Neuronal stem cell (in vitro differentiated cells): Measurements from ENCODE around the gene RNF146.
"Not testable (repeated sequence)": the region's sequence is repeated elsewhere in the genome, so short reads cannot be mapped to it uniquely, and the experiment has no call there.

Experiments
- DNase-seq: peaks from one replicate; pipeline ENCODE4 v3.0.0-alpha.2; 2013; ENCODE audit warnings: low spot score
- H2AFZ ChIP-seq: one replicate; pipeline ENCODE4 v1.6.1; 2013; ENCODE audit warnings: mild to moderate bottlenecking, low read length, inconsistent platforms
- H2AK5ac ChIP-seq: 2 replicates; pipeline ENCODE4 v1.6.1; 2013; ENCODE audit warnings: low read depth, mild to moderate bottlenecking, inconsistent platforms, low read length, moderate library complexity, mixed read lengths
- H2BK120ac ChIP-seq: 2 replicates; pipeline ENCODE4 v1.6.1; 2013; ENCODE audit warnings: low read depth, mild to moderate bottlenecking, inconsistent platforms, low read length, moderate library complexity, mixed read lengths
- H2BK12ac ChIP-seq: one replicate; pipeline ENCODE4 v1.6.1; 2013; ENCODE audit warnings: low read length, inconsistent platforms
- H2BK15ac ChIP-seq: 2 replicates; pipeline ENCODE4 v1.6.1; 2013; ENCODE audit warnings: mild to moderate bottlenecking, low read length, inconsistent platforms, mixed read lengths
- H2BK5ac ChIP-seq: one replicate; pipeline ENCODE4 v1.6.1; 2013; ENCODE audit warnings: inconsistent platforms, mild to moderate bottlenecking, low read length, moderate library complexity
- H3K14ac ChIP-seq: one replicate; pipeline ENCODE4 v1.6.1; 2013; ENCODE audit warnings: low read length, inconsistent platforms
- H3K18ac ChIP-seq: 2 replicates; pipeline ENCODE4 v1.6.1; 2013; ENCODE audit warnings: low read length, inconsistent platforms
- H3K23ac ChIP-seq: 2 replicates; pipeline ENCODE4 v1.6.1; 2013; ENCODE audit warnings: low read depth, mild to moderate bottlenecking, mixed read lengths, low read length, inconsistent platforms; ENCODE audit not compliant: poor library complexity
- H3K27ac ChIP-seq: replicated peaks from 3 replicates; pipeline ENCODE4 v1.5.1; 2013; ENCODE audit warnings: low read length, inconsistent platforms
- H3K27me3 ChIP-seq, 3 experiments: 2 replicates each; pipeline ENCODE4 v1.6.1; 2013; ENCODE audit warnings: low read length in 3 of 3, mild to moderate bottlenecking in 2 of 3, inconsistent platforms in 1 of 3, low read depth in 1 of 3, mixed read lengths in 1 of 3, moderate library complexity in 1 of 3; ENCODE audit not compliant: control insufficient read depth in 3 of 3, insufficient read depth in 3 of 3
- H3K36me3 ChIP-seq, 2 donors: replicated peaks in 1 of 2; 2 replicates each; pipeline ENCODE4 v1.6.1; 2013; ENCODE audit warnings: low read length in 2 of 2; ENCODE audit not compliant: control insufficient read depth in 2 of 2, insufficient read depth in 2 of 2
- H3K4ac ChIP-seq: 2 replicates; pipeline ENCODE4 v1.6.1; 2013; ENCODE audit warnings: inconsistent platforms, mild to moderate bottlenecking, low read length, moderate library complexity
- H3K4me1 ChIP-seq, 2 donors: 1 replicate in 1 of 2; 2 replicates in 1 of 2; pipeline ENCODE4 v1.6.1; 2013; ENCODE audit warnings: low read length in 2 of 2, low read depth in 1 of 2; ENCODE audit not compliant: control insufficient read depth in 2 of 2, insufficient read depth in 1 of 2
- H3K4me2 ChIP-seq: one replicate; pipeline ENCODE4 v1.6.1; 2013; ENCODE audit warnings: mild to moderate bottlenecking, low read length, inconsistent platforms; ENCODE audit not compliant: insufficient read depth, poor library complexity, severe bottlenecking
- H3K4me3 ChIP-seq, 2 donors: 2 replicates each; pipeline ENCODE4 v1.5.1; 2013; ENCODE audit warnings: low read length in 2 of 2, mild to moderate bottlenecking in 2 of 2, inconsistent platforms in 1 of 2, moderate library complexity in 1 of 2
- H3K79me1 ChIP-seq: one replicate; pipeline ENCODE4 v1.6.1; 2013; ENCODE audit warnings: low read depth, mild to moderate bottlenecking, inconsistent platforms, low read length, moderate library complexity
- H3K9ac ChIP-seq: one replicate; pipeline ENCODE4 v1.6.1; 2013; ENCODE audit warnings: mild to moderate bottlenecking, low read depth, low read length, inconsistent platforms; ENCODE audit not compliant: poor library complexity
- H3K9me3 ChIP-seq, 2 donors: replicated peaks in 1 of 2; 2 replicates each; pipeline versions ENCODE3 to v1.6.1; 2013; ENCODE audit warnings: low read length in 2 of 2, mild to moderate bottlenecking in 2 of 2, inconsistent platforms in 1 of 2, low read depth in 1 of 2, mixed read lengths in 1 of 2, moderate library complexity in 1 of 2; ENCODE audit not compliant: control insufficient read depth in 2 of 2, insufficient read depth in 1 of 2
- H4K8ac ChIP-seq: one replicate; pipeline ENCODE4 v1.6.1; 2013; ENCODE audit warnings: low read depth, mild to moderate bottlenecking, inconsistent platforms, low read length, moderate library complexity
- H4K91ac ChIP-seq: one replicate; pipeline ENCODE4 v1.6.1; 2013; ENCODE audit warnings: low read length, low read depth, mild to moderate bottlenecking, inconsistent platforms; ENCODE audit not compliant: poor library complexity
- WGBS, 2 donors: extraction: QIAGEN DNeasy Blood & Tissue Kit; methylation state at CpG; one replicate each; pipeline ENCODE4 v1.1.7; 2013; ENCODE audit warnings: missing lambda C conversion rate in 2 of 2, mixed read lengths in 1 of 2; ENCODE audit not compliant: insufficient read length in 2 of 2, insufficient replicate concordance in 1 of 2; ENCODE audit errors: extremely low coverage in 2 of 2; 5-methylcytosine and 5-hydroxymethylcytosine counted together

RNF146 gene

GRCh38 chr6:127225497-127225896 lies 41.2 kb upstream of the RNF146 start:
- Histone ChIP-seq H3K27me3 (peaks cover 0 to 8% (median 0%) of the 10 kb centered on the region in 3 experiments), H4K91ac (no peak overlapping the region), H3K18ac (no peak overlapping the region), H3K4ac (no peak overlapping the region), H2AK5ac (no peak overlapping the region), H3K14ac (no peak overlapping the region), H3K4me1 (peaks cover 0 to 3% of the 10 kb centered on the region in 2 donors), H3K27ac (no peak overlapping the region), H3K23ac (no peak overlapping the region), H2BK12ac (no peak overlapping the region), H3K4me2 (no peak overlapping the region), H3K79me1 (no peaks in the 10 kb centered on the region), H2BK120ac (no peak overlapping the region), H2AFZ (no peak overlapping the region), H2BK5ac (no peak overlapping the region), H3K9me3 (no peaks in the 10 kb centered on the region), H4K8ac (no peak overlapping the region), H2BK15ac (no peak overlapping the region), H3K4me3 (no peak overlapping the region), H3K9ac (no peak overlapping the region), H3K36me3 (no peaks in the 10 kb centered on the region)
- no peak for DNase-seq
- no CpG with 5 or more reads among the region's 1 CpG for WGBS, 2 donors

DNA sequence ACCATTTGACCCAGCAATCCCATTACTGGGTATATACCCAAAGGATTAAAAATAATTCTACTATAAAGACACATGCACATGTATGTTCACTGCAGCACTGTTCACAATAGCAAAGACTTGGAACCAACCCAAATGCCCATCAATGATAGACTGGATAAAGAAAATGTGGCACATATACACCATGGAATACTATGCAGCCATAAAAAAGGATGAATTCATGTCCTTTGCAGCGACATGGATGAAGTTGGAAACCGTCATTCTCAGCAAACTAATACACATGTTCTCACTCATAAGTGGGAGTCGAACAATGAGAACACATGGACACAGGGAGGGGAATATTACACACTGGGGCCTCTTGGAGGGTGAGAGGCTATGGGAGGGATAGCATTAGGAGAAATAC lies 32.8 kb upstream of the RNF146 start:
- not testable (repeated sequence) for H4K8ac ChIP-seq

GRCh38 chr6:127243501-127243900 lies 23.2 kb upstream of the RNF146 start:
- H3K4me1 ChIP-seq, result no peaks in the 10 kb centered on the region
- no peak overlapping the region for H3K4me3 ChIP-seq
- no peaks in the 10 kb centered on the region for H3K79me1 ChIP-seq
- H3K9ac ChIP-seq, result no peak overlapping the region
- DNase-seq, result no peak
- WGBS, 2 donors, result no CpG with 5 or more reads among the region's 1 CpG
- no peaks in the 10 kb centered on the region for H3K9me3 ChIP-seq
- H4K91ac ChIP-seq, result no peak overlapping the region
- no peaks in the 10 kb centered on the region for H3K27me3 ChIP-seq
- no peak overlapping the region for H2BK120ac ChIP-seq
- H2AK5ac ChIP-seq, result no peak overlapping the region
- no peak overlapping the region for H3K18ac ChIP-seq
- H3K27ac ChIP-seq, result no peak overlapping the region
- no peak overlapping the region for H2BK5ac ChIP-seq
- H2BK12ac ChIP-seq, result no peak overlapping the region
- no peaks in the 10 kb centered on the region for H3K36me3 ChIP-seq
- no peak overlapping the region for H3K14ac ChIP-seq
- H3K4ac ChIP-seq, result no peak overlapping the region
- no peak overlapping the region for H3K23ac ChIP-seq
- H2AFZ ChIP-seq, result no peak overlapping the region
- no peak overlapping the region for H3K4me2 ChIP-seq
- H2BK15ac ChIP-seq, result no peak overlapping the region
- H4K8ac ChIP-seq, result no peak overlapping the region

More for the DNA sequence above, 32.8 kb upstream of the RNF146 start:
- H4K91ac ChIP-seq, H2BK12ac ChIP-seq, H2AK5ac ChIP-seq, H3K18ac ChIP-seq, H3K23ac ChIP-seq, H3K4me2 ChIP-seq, H2BK15ac ChIP-seq, H3K4me3 ChIP-seq, H3K79me1 ChIP-seq, H3K36me3 ChIP-seq, H3K27ac ChIP-seq, H3K9me3 ChIP-seq, H3K4ac ChIP-seq, H2BK120ac ChIP-seq, H3K9ac ChIP-seq, H3K14ac ChIP-seq, H2BK5ac ChIP-seq, H3K4me1 ChIP-seq, DNase-seq, H3K27me3 ChIP-seq, H2AFZ ChIP-seq: not testable (repeated sequence)
- WGBS, 2 donors, result no CpG with 5 or more reads among the region's 3 CpGs

- H2BK12ac ChIP-seq, result no peak overlapping the region
- no peak overlapping the region for H2AK5ac ChIP-seq
- H3K14ac ChIP-seq, result no peak overlapping the region
- H3K79me1 ChIP-seq, result no peaks in the 10 kb centered on the region
- no peak for DNase-seq
- no peak overlapping the region for H2BK5ac ChIP-seq
- H3K9me3 ChIP-seq, result no peaks in the 10 kb centered on the region
- no peak overlapping the region for H3K4me2 ChIP-seq
- no peaks in the 10 kb centered on the region for H3K27me3 ChIP-seq
- no peak overlapping the region for H2AFZ ChIP-seq
- H4K8ac ChIP-seq, result no peak overlapping the region
- H2BK15ac ChIP-seq, result no peak overlapping the region
- H2BK120ac ChIP-seq, result no peak overlapping the region
- no CpG with 5 or more reads among the region's 4 CpGs for WGBS, 2 donors
- peaks cover 0 to 2% of the 10 kb centered on the region in 2 donors for H3K4me1 ChIP-seq
- no peak overlapping the region for H3K23ac ChIP-seq
- no peak overlapping the region for H3K9ac ChIP-seq
- H3K4ac ChIP-seq, result no peak overlapping the region
- H3K27ac ChIP-seq, result no peak overlapping the region
- no peaks in the 10 kb centered on the region for H3K36me3 ChIP-seq
- H3K4me3 ChIP-seq, result no peak overlapping the region
- H4K91ac ChIP-seq, result no peak overlapping the region
- no peak overlapping the region for H3K18ac ChIP-seq
Measured at GRCh38 chr6:127247114-127248096, 19.3 kb upstream of the RNF146 start.
